Measurements from ENCODE around the gene CHSY1.

The CHSY1 gene

DNA sequence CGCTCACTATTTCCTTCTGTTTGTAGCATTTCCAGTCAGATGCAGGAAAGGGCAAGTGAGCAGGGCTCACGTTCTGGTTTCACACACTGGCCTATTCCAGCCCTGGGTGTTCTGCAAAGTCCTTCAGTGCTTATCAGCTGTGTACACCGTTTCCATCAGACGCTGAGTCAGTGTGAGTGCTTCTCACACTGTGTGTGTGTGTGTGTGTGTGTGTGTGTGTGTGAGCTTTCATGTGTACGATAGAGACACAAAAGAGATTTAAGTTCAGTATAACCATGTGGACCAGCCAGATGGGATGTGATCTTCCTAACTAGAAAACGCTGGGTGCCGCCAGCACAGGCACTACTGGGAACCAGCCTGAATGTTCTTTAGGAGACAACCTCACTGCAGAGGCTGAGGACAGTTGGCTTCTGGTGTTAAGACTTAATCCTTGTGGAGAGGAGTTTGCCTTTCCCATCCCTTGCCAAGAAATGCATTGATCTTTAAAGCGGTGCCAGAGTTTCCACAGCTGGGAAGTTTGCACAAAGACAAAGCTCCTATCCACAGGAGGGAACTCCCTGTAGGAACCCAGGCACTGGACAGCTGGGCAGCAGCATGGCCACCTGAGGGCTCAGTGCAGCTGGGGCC lies 3.9 kb upstream of the CHSY1 start:
- TF ChIP-seq, protein P1, sequence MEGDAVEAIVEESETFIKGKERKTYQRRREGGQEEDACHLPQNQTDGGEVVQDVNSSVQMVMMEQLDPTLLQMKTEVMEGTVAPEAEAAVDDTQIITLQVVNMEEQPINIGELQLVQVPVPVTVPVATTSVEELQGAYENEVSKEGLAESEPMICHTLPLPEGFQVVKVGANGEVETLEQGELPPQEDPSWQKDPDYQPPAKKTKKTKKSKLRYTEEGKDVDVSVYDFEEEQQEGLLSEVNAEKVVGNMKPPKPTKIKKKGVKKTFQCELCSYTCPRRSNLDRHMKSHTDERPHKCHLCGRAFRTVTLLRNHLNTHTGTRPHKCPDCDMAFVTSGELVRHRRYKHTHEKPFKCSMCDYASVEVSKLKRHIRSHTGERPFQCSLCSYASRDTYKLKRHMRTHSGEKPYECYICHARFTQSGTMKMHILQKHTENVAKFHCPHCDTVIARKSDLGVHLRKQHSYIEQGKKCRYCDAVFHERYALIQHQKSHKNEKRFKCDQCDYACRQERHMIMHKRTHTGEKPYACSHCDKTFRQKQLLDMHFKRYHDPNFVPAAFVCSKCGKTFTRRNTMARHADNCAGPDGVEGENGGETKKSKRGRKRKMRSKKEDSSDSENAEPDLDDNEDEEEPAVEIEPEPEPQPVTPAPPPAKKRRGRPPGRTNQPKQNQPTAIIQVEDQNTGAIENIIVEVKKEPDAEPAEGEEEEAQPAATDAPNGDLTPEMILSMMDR (IDR thresholded peaks at IDR 0.05): no peak
- Histone ChIP-seq H3K4me3 (ENCODE audit: low read depth in 1 of 2, low read length in 1 of 2) (no peak overlapping the region), H3K9me3 (no peaks in the 10 kb centered on the region), H3K36me3 (no peaks in the 10 kb centered on the region), H3K27ac (no peak overlapping the region), H3K27me3 (no peaks in the 10 kb centered on the region), H3K4me1 (ENCODE audit: control insufficient read depth in 1 of 2, insufficient read depth in 1 of 2, low read depth in 1 of 2, low read length in 1 of 2) (peaks cover 11 to 16% of the 10 kb centered on the region in 2 experiments)

DNA sequence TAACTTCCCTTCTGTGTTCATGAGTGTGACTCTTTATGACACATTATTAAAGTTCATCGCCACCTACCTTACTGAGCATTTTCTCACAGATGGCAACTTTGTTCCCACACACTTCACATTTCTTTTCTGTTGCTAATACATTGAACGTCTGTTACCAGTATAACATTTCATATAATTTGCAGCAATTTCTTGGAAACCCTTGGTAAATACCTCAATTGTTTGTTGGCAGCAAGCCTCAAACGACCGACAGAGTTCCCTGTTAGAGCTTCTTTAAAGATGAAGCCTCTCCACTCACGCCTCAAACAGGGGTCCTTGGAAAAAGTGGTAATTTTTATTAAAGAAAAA lies 3.2 kb upstream of the CHSY1 start:
- TF ChIP-seq, protein P1 (IDR thresholded peaks at IDR 0.05): no peak
- no peak overlapping the region for H3K4me3 ChIP-seq (ENCODE audit: low read depth in 1 of 2, low read length in 1 of 2)
- H3K4me1 ChIP-seq (ENCODE audit: control insufficient read depth in 1 of 2, insufficient read depth in 1 of 2, low read depth in 1 of 2, low read length in 1 of 2): peaks cover 18 to 23% of the 10 kb centered on the region in 2 experiments
- no peaks in the 10 kb centered on the region for H3K36me3 ChIP-seq
- no peak overlapping the region for H3K27ac ChIP-seq
- no peaks in the 10 kb centered on the region for H3K27me3 ChIP-seq
- no peaks in the 10 kb centered on the region for H3K9me3 ChIP-seq

DNA sequence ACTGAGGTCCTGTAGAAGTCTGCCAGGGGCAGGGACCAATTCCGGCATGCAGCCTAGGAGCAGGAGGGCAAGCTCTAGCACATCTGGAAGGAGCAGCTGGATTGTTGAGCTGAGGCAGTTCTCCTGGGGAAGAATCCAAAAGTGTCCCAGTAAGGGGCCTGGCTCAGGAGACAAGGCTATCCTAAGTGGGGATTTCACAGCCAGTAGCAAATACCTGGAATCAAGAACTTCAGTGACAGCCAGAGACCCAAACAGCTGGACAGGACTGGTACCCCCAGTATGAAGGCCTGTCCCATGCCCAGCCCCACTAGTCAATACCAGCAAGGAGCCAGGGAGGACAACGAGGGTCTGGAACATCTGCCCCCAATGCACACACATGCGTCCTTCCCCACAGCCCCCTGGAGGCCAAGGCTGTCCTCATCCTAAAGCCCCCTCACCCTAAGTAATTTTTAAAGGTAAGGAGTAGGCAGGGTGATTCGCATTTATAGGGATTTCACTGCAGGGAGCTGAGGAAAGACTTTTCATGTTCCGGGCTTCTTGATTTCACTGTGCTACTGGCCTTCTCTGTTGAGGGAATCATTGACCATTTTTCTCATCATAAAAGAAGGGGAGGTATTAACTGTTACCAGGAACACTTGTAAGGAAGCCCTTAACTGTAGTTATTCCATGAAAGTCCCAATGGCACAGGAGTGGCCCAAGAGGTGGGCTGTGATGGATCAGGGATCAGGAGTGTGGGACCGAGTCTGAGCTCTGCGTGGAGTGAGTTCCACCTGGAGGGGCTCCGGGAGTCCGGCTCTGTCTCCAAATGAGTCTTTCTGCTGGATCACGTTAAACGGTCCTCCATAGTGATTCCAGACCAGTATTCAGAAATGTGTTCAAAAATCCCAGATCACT lies 2.6 kb upstream of the CHSY1 start:
- H3K27ac ChIP-seq: no peak overlapping the region
- no peaks in the 10 kb centered on the region for H3K36me3 ChIP-seq
- no peaks in the 10 kb centered on the region for H3K9me3 ChIP-seq
- H3K4me3 ChIP-seq (ENCODE audit: low read depth in 1 of 2, low read length in 1 of 2): no peak overlapping the region
- TF ChIP-seq, protein P1 (IDR thresholded peaks at IDR 0.05): no peak
- peaks cover 24 to 29% of the 10 kb centered on the region in 2 experiments for H3K4me1 ChIP-seq (ENCODE audit: control insufficient read depth in 1 of 2, insufficient read depth in 1 of 2, low read depth in 1 of 2, low read length in 1 of 2)
- no peaks in the 10 kb centered on the region for H3K27me3 ChIP-seq

DNA sequence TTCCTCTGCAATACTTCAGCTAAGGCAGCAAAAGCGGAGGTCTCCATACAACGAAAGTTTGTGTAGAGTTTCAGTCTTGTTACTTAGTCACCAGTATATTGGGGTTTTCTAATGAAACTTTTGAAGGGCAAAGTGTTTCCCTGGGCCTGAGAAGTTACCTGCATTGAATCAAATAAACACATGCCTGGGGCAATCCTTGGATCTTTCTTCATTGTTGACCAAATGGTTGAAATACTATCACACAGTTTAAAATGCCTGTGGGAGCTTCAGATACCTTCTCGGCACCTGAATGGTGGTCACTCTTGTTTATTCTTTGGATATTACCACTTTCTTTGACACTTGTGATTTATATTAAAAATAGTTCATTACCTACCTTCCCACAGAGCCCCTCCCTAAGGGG lies 988 bp upstream of the CHSY1 start:
- Histone ChIP-seq H3K9me3 (no peaks in the 10 kb centered on the region), H3K4me1 (ENCODE audit: control insufficient read depth in 1 of 2, insufficient read depth in 1 of 2, low read depth in 1 of 2, low read length in 1 of 2) (peaks cover 39 to 40% of the 10 kb centered on the region in 2 experiments), H3K4me3 (ENCODE audit: low read depth in 1 of 2, low read length in 1 of 2) (peak overlapping the region; percentile 78 to 93), H3K27ac (peak overlapping the region; percentile 95), H3K27me3 (no peaks in the 10 kb centered on the region), H3K36me3 (no peaks in the 10 kb centered on the region)
- TF ChIP-seq, protein P1 (IDR thresholded peaks at IDR 0.05): no peak

DNA sequence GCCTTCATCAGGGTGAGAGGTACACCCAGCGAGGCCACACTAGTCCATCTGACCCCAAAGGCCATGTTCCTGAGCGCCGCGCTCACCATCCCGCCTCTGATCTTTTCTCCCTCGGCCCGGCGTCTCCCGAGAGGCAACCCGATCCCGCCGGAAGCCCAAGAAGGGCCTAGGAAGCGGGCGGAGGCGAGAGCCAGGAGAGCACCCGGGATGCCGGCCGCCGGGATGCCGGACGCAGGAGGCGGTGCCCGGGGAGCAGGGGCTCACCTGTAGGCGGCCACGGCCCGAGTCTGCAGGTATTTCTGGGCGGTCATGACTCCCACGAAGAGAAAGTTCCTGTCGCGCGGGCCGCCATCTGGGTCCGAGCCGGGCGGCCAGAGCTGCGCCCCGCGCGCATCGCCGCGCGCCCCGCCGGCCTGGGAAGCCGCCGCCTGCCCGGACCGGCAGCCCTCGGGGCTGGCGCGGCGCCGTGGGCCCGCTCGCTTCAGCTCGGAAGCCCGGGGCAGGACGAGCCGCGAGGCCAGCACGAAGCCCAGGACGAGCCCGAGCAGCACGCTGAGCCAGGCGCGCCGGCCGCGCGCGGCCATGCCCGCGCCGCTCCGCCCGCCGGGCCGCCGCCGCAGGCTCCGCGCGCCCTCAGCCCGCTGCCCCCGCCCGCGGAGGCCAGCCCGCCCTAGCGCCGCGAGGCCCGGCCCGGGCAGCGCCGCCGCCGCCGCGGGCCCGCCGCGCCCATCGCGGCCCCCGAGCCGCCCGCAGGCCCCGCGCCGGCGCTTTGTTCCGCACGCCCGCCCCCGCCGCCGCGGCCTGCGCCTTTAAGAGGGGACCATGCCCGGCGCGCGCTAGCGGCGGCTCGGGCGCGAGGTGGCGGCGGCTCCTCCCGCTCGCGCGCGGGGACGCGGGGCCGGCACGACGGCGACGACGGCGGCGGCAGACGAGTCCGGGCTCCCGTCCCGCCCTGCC lies 697 bp downstream of the CHSY1 start:
- TF ChIP-seq, protein P1 (IDR thresholded peaks at IDR 0.05): no peak
- H3K9me3 ChIP-seq: no peaks in the 10 kb centered on the region
- peaks cover 56 to 57% of the 10 kb centered on the region in 2 experiments for H3K4me1 ChIP-seq (ENCODE audit: control insufficient read depth in 1 of 2, insufficient read depth in 1 of 2, low read depth in 1 of 2, low read length in 1 of 2)
- no peaks in the 10 kb centered on the region for H3K36me3 ChIP-seq
- H3K27me3 ChIP-seq: no peaks in the 10 kb centered on the region
- H3K4me3 ChIP-seq (ENCODE audit: low read depth in 1 of 2, low read length in 1 of 2): peak overlapping the region; percentile 87 to 93
- H3K27ac ChIP-seq: peak overlapping the region; percentile 95

Measured in neutrophil (primary cell).